K562 (cell line): ENCODE measurements around the gene CRACR2B. TPM values are rescaled to one million over a fixed set of nuclear protein-coding genes. Genes with fewer than 3 reads are reported as not detected.
A peak's percentile ranks its signal among the peaks of the same experiment; 100 is the strongest.

Source experiments
- CCAR2 ChIP-seq: fragments of 200-400 bp; formaldehyde crosslinking; IDR thresholded peaks from 2 replicates; pipeline ENCODE4 v1.6.1; 2017; ENCODE audit warnings: mild to moderate bottlenecking, low read depth, low read length
- CTBP1 ChIP-seq: fragments of 450-650 bp; IDR thresholded peaks from 2 replicates; pipeline ENCODE4 v1.6.1; 2016; ENCODE audit warnings: borderline replicate concordance
- DIDO1 ChIP-seq: fragments of 450-650 bp; IDR thresholded peaks from 2 replicates; pipeline ENCODE4 v1.6.1; 2016; ENCODE audit warnings: low read depth, missing biosample characterization, missing genetic modification characterization
- EGR1 ChIP-seq: fragments of 450-650 bp; conservative IDR thresholded peaks from 2 replicates; pipeline ENCODE4 v1.6.1; 2017; ENCODE audit warnings: mild to moderate bottlenecking
- HDAC1 ChIP-seq, 2 experiments: fragments of 450-650 bp; IDR thresholded peaks; 2 replicates each; pipeline ENCODE4 v1.6.1; 2016 to 2017; ENCODE audit warnings: inconsistent platforms in 1 of 2, mild to moderate bottlenecking in 1 of 2, moderate library complexity in 1 of 2
- JUND ChIP-seq, 2 experiments: IDR thresholded peaks; 2 replicates in 1 of 2; 3 replicates in 1 of 2; pipeline ENCODE4 v1.6.1; 2011; ENCODE audit warnings: borderline replicate concordance in 2 of 2, low read depth in 2 of 2, low read length in 2 of 2, improper control_type of control experiment in 1 of 2, missing biosample characterization in 1 of 2, missing genetic modification characterization in 1 of 2, missing genetic modification reagents in 1 of 2
- MAZ ChIP-seq, 2 experiments: fragments of 450-650 bp in 1 of 2; sonication (generic) in 1 of 2; formaldehyde crosslinking; IDR thresholded peaks in 1 of 2; conservative IDR thresholded peaks in 1 of 2; 2 replicates each; pipeline versions ENCODE4 v1.4.0 to v1.5.0; 2020; ENCODE audit warnings: mild to moderate bottlenecking in 1 of 2, missing genetic modification reagents in 1 of 2
- POLR2AphosphoS5 ChIP-seq: IDR thresholded peaks from 2 replicates; pipeline ENCODE4 v1.6.1; 2011; ENCODE audit warnings: mild to moderate bottlenecking, low read depth, low read length, moderate library complexity; ENCODE audit not compliant: control insufficient read depth, insufficient read depth
- RBFOX2 ChIP-seq: fragments of 200-400 bp; formaldehyde crosslinking; IDR thresholded peaks from 2 replicates; pipeline ENCODE4 v1.6.1; 2017; ENCODE audit warnings: low read depth, mild to moderate bottlenecking, low read length, moderate library complexity
- SMAD4 ChIP-seq: fragments of 250-450 bp; sonication (Bioruptor Pico); conservative IDR thresholded peaks from 2 replicates; pipeline ENCODE4 v1.8.0; 2021; ENCODE audit warnings: inconsistent platforms, mild to moderate bottlenecking, moderate library complexity
- U2AF1 ChIP-seq: fragments of 200-400 bp; formaldehyde crosslinking; optimal IDR thresholded peaks from 2 replicates; pipeline ENCODE3; 2017; ENCODE audit warnings: mild to moderate bottlenecking, low read depth, low read length, moderate library complexity
- YBX1 ChIP-seq: fragments of 450-650 bp; IDR thresholded peaks from 2 replicates; pipeline ENCODE4 v1.7.1; 2016; ENCODE audit warnings: mild to moderate bottlenecking
- ZFX ChIP-seq: sonication (generic); formaldehyde crosslinking; IDR thresholded peaks from 2 replicates; pipeline ENCODE4 v1.8.0; 2022; ENCODE audit warnings: mild to moderate bottlenecking, missing genetic modification reagents, moderate library complexity
- polyA plus RNA-seq, 8 experiments: library from polyadenylated mRNA; depleted of rRNA in 4 of 8; stranded (reverse) in 5 of 8; unstranded in 3 of 8; fragments of >200 nt; fragmentation: Nextera tagmentation in 2 of 8; fragmentation: Illumina TruSeq in 1 of 8; extraction: Ambion mirVana in 2 of 8; extraction: Trizol in 1 of 8; gene quantifications; 2 replicates each; pipeline versions ENCODE4 v1.2.1 to v1.2.3, GENCODE V29; 2011 to 2014; ENCODE audit warnings: inconsistent platforms in 1 of 8, missing spikeins in 1 of 8
- total RNA-seq, 7 experiments: library from RNA; depleted of rRNA in 6 of 7; stranded (reverse); fragments of >200 nt in 6 of 7; fragmentation: Illumina TruSeq in 2 of 7; extraction: Trizol in 2 of 7; gene quantifications; 2 replicates each; pipeline versions ENCODE4 v1.2.1 to v1.2.3, GENCODE V29; 2011 to 2021; ENCODE audit warnings: low replicate concordance in 1 of 7
- TF ChIP-seq, protein P1 (sequence below), 2 experiments: IDR thresholded peaks; 2 replicates each; pipeline ENCODE4 v1.6.1; 2011; ENCODE audit warnings: borderline replicate concordance in 1 of 2, control low read depth in 1 of 2, low read depth in 1 of 2, low read length in 1 of 2, mild to moderate bottlenecking in 1 of 2, mixed read lengths in 1 of 2, moderate library complexity in 1 of 2; ENCODE audit not compliant: insufficient read depth in 1 of 2, insufficient read length in 1 of 2, poor library complexity in 1 of 2, severe bottlenecking in 1 of 2; ENCODE audit errors: extremely low read depth in 1 of 2
- TF ChIP-seq, protein P2 (sequence below): fragments of 250-450 bp; sonication (Bioruptor Pico); IDR thresholded peaks from 2 replicates; pipeline ENCODE4 v1.8.0; 2022; ENCODE audit warnings: inconsistent platforms
- TF ChIP-seq, protein P3 (sequence below): IDR thresholded peaks from 3 replicates; pipeline ENCODE4 v1.6.1; 2011; ENCODE audit warnings: borderline replicate concordance, mild to moderate bottlenecking; ENCODE audit not compliant: insufficient read length, insufficient read depth
- TF ChIP-seq, protein P4 (sequence below): sonication (generic); formaldehyde crosslinking; IDR thresholded peaks from 2 replicates; pipeline ENCODE4 v1.9.0; 2022; ENCODE audit warnings: mild to moderate bottlenecking, missing genetic modification reagents
- TF ChIP-seq, protein P5 (sequence below): fragments of 250-450 bp; sonication (Bioruptor Pico); IDR thresholded peaks from 2 replicates; pipeline ENCODE4 v1.8.0; 2021; ENCODE audit warnings: borderline replicate concordance, mild to moderate bottlenecking, moderate library complexity; ENCODE audit not compliant: poor library complexity, severe bottlenecking
- TF ChIP-seq, protein P6 (sequence below): sonication (generic); formaldehyde crosslinking; IDR thresholded peaks from 2 replicates; pipeline ENCODE4 v1.8.1; 2022; ENCODE audit warnings: missing genetic modification reagents

CRACR2B gene
- total and polyA plus RNA-seq, 9 of the 15 experiments (the other 6 are each of a cell fraction or from before 2014, with no cell fraction given), result 0.10 to 51.0 (median 6.0) TPM

DNA sequence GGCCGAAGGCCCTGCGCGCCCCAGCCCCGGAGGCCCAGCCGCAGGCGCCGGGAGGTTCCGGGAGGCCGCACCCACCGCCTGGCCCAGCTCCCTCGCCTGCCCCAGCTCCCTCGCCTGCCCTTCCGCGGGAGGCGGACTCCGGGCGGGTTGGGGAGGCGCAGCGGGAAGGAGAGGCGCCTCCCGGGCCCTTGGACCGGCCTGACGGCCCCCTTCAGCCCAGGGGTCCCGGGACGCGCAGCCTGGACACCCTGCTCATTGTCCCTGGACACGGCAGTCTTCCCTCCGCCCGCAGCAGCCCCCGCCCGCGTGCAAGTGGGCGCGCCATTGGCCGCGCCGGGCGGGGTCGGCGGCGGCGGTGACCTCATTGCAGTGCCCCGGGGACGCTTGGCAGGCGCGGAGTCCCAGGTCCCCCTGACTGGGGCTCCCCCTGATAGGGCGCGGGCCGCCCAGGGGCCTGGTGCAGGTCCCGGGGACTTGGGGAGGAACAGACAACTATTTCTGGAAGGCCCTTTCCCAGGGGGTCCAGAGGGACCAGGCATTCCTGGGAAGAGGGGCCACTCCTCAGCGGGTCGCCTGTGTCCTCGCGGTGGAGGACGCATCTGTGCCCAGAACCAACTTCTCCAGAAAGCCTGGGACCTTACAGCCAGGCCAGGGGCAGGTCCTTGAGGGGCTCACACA lies 5.5 kb downstream of the CRACR2B start (continued):
- peak; percentile 36 for TF ChIP-seq U2AF1
- no peak for TF ChIP-seq DIDO1 (tag)
- peak; percentile 71 for TF ChIP-seq SMAD4 (CRISPR knock-in tag)
- no peak for TF ChIP-seq CCAR2
- TF ChIP-seq, protein P1, sequence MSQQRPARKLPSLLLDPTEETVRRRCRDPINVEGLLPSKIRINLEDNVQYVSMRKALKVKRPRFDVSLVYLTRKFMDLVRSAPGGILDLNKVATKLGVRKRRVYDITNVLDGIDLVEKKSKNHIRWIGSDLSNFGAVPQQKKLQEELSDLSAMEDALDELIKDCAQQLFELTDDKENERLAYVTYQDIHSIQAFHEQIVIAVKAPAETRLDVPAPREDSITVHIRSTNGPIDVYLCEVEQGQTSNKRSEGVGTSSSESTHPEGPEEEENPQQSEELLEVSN (IDR thresholded peaks at IDR 0.05; ENCODE audit: borderline replicate concordance in 1 of 2, extremely low read depth in 1 of 2, insufficient read depth in 1 of 2, insufficient read length in 1 of 2, low read depth in 1 of 2, low read length in 1 of 2, poor library complexity in 1 of 2, severe bottlenecking in 1 of 2), result peak in 1 of 2 experiments; percentile 76
- peak; percentile 73 for TF ChIP-seq JUND (IDR thresholded peaks at IDR 0.05; ENCODE audit: borderline replicate concordance, low read depth, low read length)
- no peak for TF ChIP-seq JUND (tag; IDR thresholded peaks at IDR 0.05; ENCODE audit: borderline replicate concordance, low read depth, low read length)
- no peak for TF ChIP-seq YBX1
- TF ChIP-seq, protein P2, sequence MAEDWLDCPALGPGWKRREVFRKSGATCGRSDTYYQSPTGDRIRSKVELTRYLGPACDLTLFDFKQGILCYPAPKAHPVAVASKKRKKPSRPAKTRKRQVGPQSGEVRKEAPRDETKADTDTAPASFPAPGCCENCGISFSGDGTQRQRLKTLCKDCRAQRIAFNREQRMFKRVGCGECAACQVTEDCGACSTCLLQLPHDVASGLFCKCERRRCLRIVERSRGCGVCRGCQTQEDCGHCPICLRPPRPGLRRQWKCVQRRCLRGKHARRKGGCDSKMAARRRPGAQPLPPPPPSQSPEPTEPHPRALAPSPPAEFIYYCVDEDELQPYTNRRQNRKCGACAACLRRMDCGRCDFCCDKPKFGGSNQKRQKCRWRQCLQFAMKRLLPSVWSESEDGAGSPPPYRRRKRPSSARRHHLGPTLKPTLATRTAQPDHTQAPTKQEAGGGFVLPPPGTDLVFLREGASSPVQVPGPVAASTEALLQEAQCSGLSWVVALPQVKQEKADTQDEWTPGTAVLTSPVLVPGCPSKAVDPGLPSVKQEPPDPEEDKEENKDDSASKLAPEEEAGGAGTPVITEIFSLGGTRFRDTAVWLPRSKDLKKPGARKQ (CRISPR knock-in tag), result no peak
- TF ChIP-seq HDAC1 (IDR thresholded peaks at IDR 0.05), result peak in 1 of 2 experiments; percentile 60; a peak in 1 of 4 replicates
- TF ChIP-seq, protein P3, sequence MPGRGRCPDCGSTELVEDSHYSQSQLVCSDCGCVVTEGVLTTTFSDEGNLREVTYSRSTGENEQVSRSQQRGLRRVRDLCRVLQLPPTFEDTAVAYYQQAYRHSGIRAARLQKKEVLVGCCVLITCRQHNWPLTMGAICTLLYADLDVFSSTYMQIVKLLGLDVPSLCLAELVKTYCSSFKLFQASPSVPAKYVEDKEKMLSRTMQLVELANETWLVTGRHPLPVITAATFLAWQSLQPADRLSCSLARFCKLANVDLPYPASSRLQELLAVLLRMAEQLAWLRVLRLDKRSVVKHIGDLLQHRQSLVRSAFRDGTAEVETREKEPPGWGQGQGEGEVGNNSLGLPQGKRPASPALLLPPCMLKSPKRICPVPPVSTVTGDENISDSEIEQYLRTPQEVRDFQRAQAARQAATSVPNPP, result no peak
- peak; percentile 73 for TF ChIP-seq ZFX (CRISPR knock-in tag)
- TF ChIP-seq CTBP1, result peak; percentile 37
- TF ChIP-seq, protein P4, sequence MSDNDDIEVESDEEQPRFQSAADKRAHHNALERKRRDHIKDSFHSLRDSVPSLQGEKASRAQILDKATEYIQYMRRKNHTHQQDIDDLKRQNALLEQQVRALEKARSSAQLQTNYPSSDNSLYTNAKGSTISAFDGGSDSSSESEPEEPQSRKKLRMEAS, result peak; percentile 36
- peak; percentile 44 for TF ChIP-seq EGR1
- TF ChIP-seq, protein P5, sequence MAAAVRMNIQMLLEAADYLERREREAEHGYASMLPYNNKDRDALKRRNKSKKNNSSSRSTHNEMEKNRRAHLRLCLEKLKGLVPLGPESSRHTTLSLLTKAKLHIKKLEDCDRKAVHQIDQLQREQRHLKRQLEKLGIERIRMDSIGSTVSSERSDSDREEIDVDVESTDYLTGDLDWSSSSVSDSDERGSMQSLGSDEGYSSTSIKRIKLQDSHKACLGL (CRISPR knock-in tag), result peak; percentile 59
- peak; percentile 81 for TF ChIP-seq RBFOX2
- TF ChIP-seq MAZ (CRISPR knock-in tag; conservative IDR thresholded peaks at IDR 0.05 in 1 of 2, IDR thresholded peaks at IDR 0.05 in 1 of 2), result peak; percentile 69 to 73; a peak in 3 of 4 replicates
- TF ChIP-seq POLR2AphosphoS5, result peak; percentile 37; the same call in 1 of the 2 replicates
- TF ChIP-seq, protein P6, sequence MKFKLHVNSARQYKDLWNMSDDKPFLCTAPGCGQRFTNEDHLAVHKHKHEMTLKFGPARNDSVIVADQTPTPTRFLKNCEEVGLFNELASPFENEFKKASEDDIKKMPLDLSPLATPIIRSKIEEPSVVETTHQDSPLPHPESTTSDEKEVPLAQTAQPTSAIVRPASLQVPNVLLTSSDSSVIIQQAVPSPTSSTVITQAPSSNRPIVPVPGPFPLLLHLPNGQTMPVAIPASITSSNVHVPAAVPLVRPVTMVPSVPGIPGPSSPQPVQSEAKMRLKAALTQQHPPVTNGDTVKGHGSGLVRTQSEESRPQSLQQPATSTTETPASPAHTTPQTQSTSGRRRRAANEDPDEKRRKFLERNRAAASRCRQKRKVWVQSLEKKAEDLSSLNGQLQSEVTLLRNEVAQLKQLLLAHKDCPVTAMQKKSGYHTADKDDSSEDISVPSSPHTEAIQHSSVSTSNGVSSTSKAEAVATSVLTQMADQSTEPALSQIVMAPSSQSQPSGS (CRISPR knock-in tag), result peak; percentile 76
